Kidney (tissue), 14 donors: ENCODE measurements around the gene ARHGEF28. TPM values are rescaled to one million over a fixed set of nuclear protein-coding genes. Genes with fewer than 3 reads are reported as not detected.

Source experiments
- DNase-seq, 5 donors: peaks; one replicate each; pipeline ENCODE4 v3.0.0-alpha.2; 2013 to 2020
- FAIRE-seq: peaks from 2 replicates; lab custom pipeline; 2012; peaks lifted over from hg19 to GRCh38; lab: Jason Lieb, UNC
- H3K27ac ChIP-seq, 2 donors: one replicate each; pipeline ENCODE4 v1.7.0; 2013; ENCODE audit warnings: low read depth in 2 of 2, low read length in 2 of 2, inconsistent platforms in 1 of 2
- H3K27me3 ChIP-seq: one replicate; pipeline ENCODE4 v1.7.1; 2013; ENCODE audit warnings: low read length, inconsistent platforms; ENCODE audit not compliant: control insufficient read depth, insufficient read depth
- H3K36me3 ChIP-seq, 3 donors: one replicate each; pipeline versions ENCODE4 v1.7.0 to v1.7.1; 2013; ENCODE audit warnings: low read length in 3 of 3, control low read depth in 1 of 3, inconsistent platforms in 1 of 3; ENCODE audit not compliant: insufficient read depth in 3 of 3, control insufficient read depth in 2 of 3
- H3K4me1 ChIP-seq, 3 donors: one replicate each; pipeline versions ENCODE4 v1.7.0 to v1.7.1; 2013; ENCODE audit warnings: low read length in 3 of 3, inconsistent platforms in 1 of 3, low read depth in 1 of 3; ENCODE audit not compliant: control insufficient read depth in 2 of 3, insufficient read depth in 2 of 3
- H3K4me3 ChIP-seq, 3 donors: one replicate each; pipeline versions ENCODE4 v1.7.0 to v1.8.1; 2013; ENCODE audit warnings: low read length in 3 of 3, control low read depth in 1 of 3, inconsistent platforms in 1 of 3
- H3K9ac ChIP-seq, 3 donors: one replicate each; pipeline versions ENCODE4 v1.7.0 to v1.7.1; 2013; ENCODE audit warnings: low read length in 3 of 3, control low read depth in 1 of 3, inconsistent platforms in 1 of 3
- H3K9me3 ChIP-seq, 3 donors: one replicate each; pipeline versions ENCODE4 v1.7.0 to v1.7.1; 2013; ENCODE audit warnings: low read length in 3 of 3, control low read depth in 1 of 3, inconsistent platforms in 1 of 3; ENCODE audit not compliant: control insufficient read depth in 2 of 3, insufficient read depth in 1 of 3
- CTCF ChIP-seq: IDR thresholded peaks from 3 replicates; pipeline ENCODE4 v1.5.1; 2012; ENCODE audit warnings: mild to moderate bottlenecking, moderate library complexity, borderline replicate concordance; ENCODE audit not compliant: insufficient read depth; ENCODE audit errors: extremely low read depth
- intact Hi-C: fragments of 100-400 bp; cut with DNase I; formaldehyde crosslinking; loops from one replicate; pipeline ENCODE4 v1.11.1; 2022
- polyA plus RNA-seq: library from polyadenylated mRNA; stranded (reverse); fragments of 350-450 nt; fragmentation: Illumina TruSeq; extraction: RNeasy Lipid Tissue Mini Kit (QIAGEN cat#74804); gene quantifications from one replicate; pipeline ENCODE4 v1.2.3, GENCODE V29; 2014; ENCODE audit warnings: low read depth, low replicate concordance; ENCODE audit not compliant: insufficient read depth
- total RNA-seq: library from RNA; stranded (reverse); fragmentation: NEBNext Ultra II Directional; extraction: Animal tissue kit (Norgen Biotek cat#: 25700); gene quantifications from one replicate; pipeline ENCODE4 v1.2.1, GENCODE V29; 2021
- donor health status: control.
- donor health status: control.
- donor health status: control.
- donor health status: control.
- donor health status: control.
- donor health status: DM: yes; HTN: yes; CAD: no.
- donor health status: Normal renal cell carcinoma (clear cell type).

The ARHGEF28 gene
- total and polyA plus RNA-seq, 2 donors from 2014 or later, result 21.9 to 66.3 TPM

DNA sequence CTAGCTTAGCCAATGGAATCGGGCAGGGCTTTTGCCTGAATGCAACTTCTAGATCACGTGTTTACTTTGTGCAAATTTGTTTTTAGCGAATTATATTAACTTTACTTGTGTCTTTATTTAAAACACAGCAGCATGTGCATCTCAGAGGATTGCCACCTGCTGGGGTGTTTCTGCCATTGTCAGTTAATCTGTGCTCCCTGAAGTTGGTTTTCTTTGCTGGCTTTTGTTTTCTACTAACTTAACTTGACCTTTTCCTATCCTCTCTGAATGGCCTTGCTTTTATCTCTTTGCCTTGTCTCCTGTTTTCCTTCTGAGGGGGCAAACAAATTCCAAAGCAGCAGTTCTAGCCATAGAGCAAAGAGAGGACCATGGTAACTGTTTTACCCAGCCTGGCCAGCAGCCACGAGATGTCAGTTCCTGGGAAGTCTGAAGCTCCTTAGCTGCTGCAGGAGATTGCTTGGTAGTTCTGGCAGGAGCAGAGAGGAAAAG, 67.6 kb downstream of the ARHGEF28 start:
- no peak for FAIRE-seq
- peak in 2 of 5 donors; percentile 23 to 34 for DNase-seq
- intact Hi-C loops, result no loop called here

GRCh38 chr5:73694089-73694488, 68.1 kb downstream of the ARHGEF28 start:
- no peak overlapping the region for H3K4me3 ChIP-seq
- peaks cover 0 to 9% (median 5%) of the 10 kb centered on the region in 3 donors for H3K4me1 ChIP-seq
- no peak overlapping the region for H3K27ac ChIP-seq
- TF ChIP-seq CTCF, result no peak
- FAIRE-seq (no peak), DNase-seq (no peak)
- H3K27me3 ChIP-seq, result no peaks in the 10 kb centered on the region
- intact Hi-C loops, result no loop called here
- H3K36me3 ChIP-seq, result no peaks in the 10 kb centered on the region
- H3K9me3 ChIP-seq, result no peaks in the 10 kb centered on the region
- H3K9ac ChIP-seq, result no peak overlapping the region

More for the DNA sequence above, 67.6 kb downstream of the ARHGEF28 start:
- Histone ChIP-seq H3K4me3 (no peak overlapping the region), H3K9ac (no peak overlapping the region), H3K27ac (no peak overlapping the region), H3K9me3 (no peaks in the 10 kb centered on the region), H3K27me3 (no peaks in the 10 kb centered on the region), H3K36me3 (no peaks in the 10 kb centered on the region), H3K4me1 (peaks cover 0 to 9% (median 5%) of the 10 kb centered on the region in 3 donors)
- peak; percentile 47 for TF ChIP-seq CTCF

DNA sequence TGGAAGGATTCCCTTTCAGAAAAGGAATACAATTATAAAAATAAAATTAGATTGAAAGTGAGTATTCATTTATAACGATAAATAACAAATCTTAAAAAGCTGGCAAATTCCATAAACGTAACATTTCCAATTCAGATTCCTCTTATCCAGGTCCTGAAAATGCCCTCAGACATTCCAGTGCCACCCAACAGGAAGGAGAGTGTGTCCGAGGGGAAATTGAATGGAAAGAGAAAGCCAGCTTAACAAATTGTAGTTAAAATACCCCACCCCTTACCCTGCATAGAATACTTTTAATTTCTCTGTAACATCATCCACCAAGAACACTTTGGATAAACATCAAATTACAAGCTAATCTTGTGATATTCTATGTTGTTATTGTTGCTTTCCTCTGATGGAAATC, 72.0 kb downstream of the ARHGEF28 start:
- Histone ChIP-seq H3K4me3 (no peak overlapping the region), H3K27ac (no peak overlapping the region), H3K9ac (no peak overlapping the region), H3K27me3 (no peaks in the 10 kb centered on the region), H3K4me1 (peaks cover 0 to 9% (median 5%) of the 10 kb centered on the region in 3 donors), H3K36me3 (no peaks in the 10 kb centered on the region), H3K9me3 (no peaks in the 10 kb centered on the region)
- no peak for TF ChIP-seq CTCF
- intact Hi-C loops, result no loop called here
- FAIRE-seq (no peak), DNase-seq (no peak)

- intact Hi-C loops, result no loop called here
- Histone ChIP-seq H3K4me3 (no peak overlapping the region), H3K9ac (no peak overlapping the region), H3K27ac (no peak overlapping the region), H3K4me1 (peaks cover 0 to 8% (median 0%) of the 10 kb centered on the region in 3 donors), H3K9me3 (no peaks in the 10 kb centered on the region), H3K27me3 (no peaks in the 10 kb centered on the region), H3K36me3 (no peaks in the 10 kb centered on the region)
- FAIRE-seq, result no peak
- no peak for TF ChIP-seq CTCF
- DNase-seq, result no peak
Observed at GRCh38 chr5:73701566-73701965, 75.6 kb downstream of the ARHGEF28 start.
